Measurements from ENCODE around the gene RGS6.

DNA sequence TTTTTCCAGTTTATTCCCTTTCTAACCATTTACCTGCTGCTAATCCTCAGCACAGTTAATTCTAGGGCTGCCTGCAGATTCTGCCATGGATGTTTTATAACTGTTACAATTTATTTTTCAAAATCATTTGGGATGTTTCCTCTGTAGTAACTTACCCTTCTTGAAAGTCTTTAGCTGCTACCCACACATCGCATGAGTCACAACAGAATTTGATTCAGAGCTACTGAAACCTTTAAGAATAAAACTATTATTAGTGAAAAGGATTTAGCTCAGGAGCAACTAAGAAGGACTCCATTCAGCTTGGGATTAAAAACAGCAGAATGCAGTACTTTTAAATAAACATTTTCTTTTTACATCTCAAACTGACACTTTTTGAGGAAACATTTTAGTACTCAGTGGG lies 41.7 kb upstream of the RGS6 start:
- TF ChIP-seq, protein P1, sequence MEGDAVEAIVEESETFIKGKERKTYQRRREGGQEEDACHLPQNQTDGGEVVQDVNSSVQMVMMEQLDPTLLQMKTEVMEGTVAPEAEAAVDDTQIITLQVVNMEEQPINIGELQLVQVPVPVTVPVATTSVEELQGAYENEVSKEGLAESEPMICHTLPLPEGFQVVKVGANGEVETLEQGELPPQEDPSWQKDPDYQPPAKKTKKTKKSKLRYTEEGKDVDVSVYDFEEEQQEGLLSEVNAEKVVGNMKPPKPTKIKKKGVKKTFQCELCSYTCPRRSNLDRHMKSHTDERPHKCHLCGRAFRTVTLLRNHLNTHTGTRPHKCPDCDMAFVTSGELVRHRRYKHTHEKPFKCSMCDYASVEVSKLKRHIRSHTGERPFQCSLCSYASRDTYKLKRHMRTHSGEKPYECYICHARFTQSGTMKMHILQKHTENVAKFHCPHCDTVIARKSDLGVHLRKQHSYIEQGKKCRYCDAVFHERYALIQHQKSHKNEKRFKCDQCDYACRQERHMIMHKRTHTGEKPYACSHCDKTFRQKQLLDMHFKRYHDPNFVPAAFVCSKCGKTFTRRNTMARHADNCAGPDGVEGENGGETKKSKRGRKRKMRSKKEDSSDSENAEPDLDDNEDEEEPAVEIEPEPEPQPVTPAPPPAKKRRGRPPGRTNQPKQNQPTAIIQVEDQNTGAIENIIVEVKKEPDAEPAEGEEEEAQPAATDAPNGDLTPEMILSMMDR (conservative IDR thresholded peaks at IDR 0.05; ENCODE audit: low read length) = no peak
- TF ChIP-seq EZH2phosphoT487 (IDR thresholded peaks at IDR 0.05; ENCODE audit: borderline replicate concordance, low read depth, low read length) = no peak

Measured in OCI-LY7 (cell line).